Mesendoderm (in vitro differentiated cells): ENCODE measurements around the gene NDUFAF7. TPM values are rescaled to one million over a fixed set of nuclear protein-coding genes. Genes with fewer than 3 reads are reported as not detected.

ENCODE experiments used
- DNase-seq: peaks from one replicate; pipeline ENCODE4 v3.0.0; 2013
- H2AK5ac ChIP-seq: 2 replicates; pipeline ENCODE4 v1.6.1; 2013; ENCODE audit warnings: low read length, inconsistent platforms
- H2BK120ac ChIP-seq: 2 replicates; pipeline ENCODE4 v1.6.1; 2013; ENCODE audit warnings: low read depth, mild to moderate bottlenecking, low read length, moderate library complexity, mixed read lengths
- H2BK15ac ChIP-seq: replicated peaks from 2 replicates; pipeline ENCODE4 v1.6.1; 2013; ENCODE audit warnings: low read depth, mild to moderate bottlenecking, moderate library complexity
- H2BK5ac ChIP-seq: 2 replicates; pipeline ENCODE4 v1.6.1; 2013; ENCODE audit warnings: low read length, inconsistent platforms
- H3K18ac ChIP-seq: 2 replicates; pipeline ENCODE4 v1.6.1; 2013; ENCODE audit warnings: mild to moderate bottlenecking, low read length, mixed read lengths
- H3K23ac ChIP-seq: one replicate; pipeline ENCODE4 v1.6.1; 2013; ENCODE audit warnings: low read length
- H3K27ac ChIP-seq: 2 replicates; pipeline ENCODE4 v1.5.1; 2013; ENCODE audit warnings: low read depth, mild to moderate bottlenecking, inconsistent platforms, low read length, moderate library complexity
- H3K27me3 ChIP-seq: 2 replicates; pipeline ENCODE4 v1.6.1; 2013; ENCODE audit warnings: low read length, control low read depth, mild to moderate bottlenecking, inconsistent platforms; ENCODE audit not compliant: insufficient read depth, poor library complexity
- H3K36me3 ChIP-seq: 2 replicates; pipeline ENCODE4 v1.6.1; 2013; ENCODE audit warnings: low read length, inconsistent platforms; ENCODE audit not compliant: control insufficient read depth, insufficient read depth
- H3K4ac ChIP-seq: one replicate; pipeline ENCODE4 v1.6.1; 2013; ENCODE audit warnings: low read depth, mild to moderate bottlenecking, low read length, moderate library complexity
- H3K4me1 ChIP-seq: 2 replicates; pipeline ENCODE4 v1.6.1; 2013; ENCODE audit warnings: low read depth, low read length, inconsistent platforms; ENCODE audit not compliant: control insufficient read depth
- H3K4me2 ChIP-seq: 2 replicates; pipeline ENCODE4 v1.6.1; 2013; ENCODE audit warnings: low read length
- H3K4me3 ChIP-seq: 2 replicates; pipeline ENCODE4 v1.5.1; 2013; ENCODE audit warnings: mild to moderate bottlenecking, low read length
- H3K56ac ChIP-seq: one replicate; pipeline ENCODE4 v1.6.1; 2013; ENCODE audit warnings: low read length
- H3K79me1 ChIP-seq: 2 replicates; pipeline ENCODE4 v1.6.1; 2013; ENCODE audit warnings: low read length, inconsistent platforms
- H3K79me2 ChIP-seq: 2 replicates; pipeline ENCODE4 v1.6.1; 2013; ENCODE audit warnings: mild to moderate bottlenecking, low read length; ENCODE audit not compliant: control insufficient read depth, insufficient read depth
- H3K9ac ChIP-seq: 2 replicates; pipeline ENCODE4 v1.6.1; 2013; ENCODE audit warnings: low read length, inconsistent platforms
- H4K5ac ChIP-seq: one replicate; pipeline ENCODE4 v1.6.1; 2013; ENCODE audit warnings: low read length
- H4K8ac ChIP-seq: one replicate; pipeline ENCODE4 v1.6.1; 2013; ENCODE audit warnings: low read depth, mild to moderate bottlenecking, control low read depth, low read length, moderate library complexity
- WGBS: extraction: QIAGEN DNeasy Blood & Tissue Kit; methylation state at CpG from one replicate; pipeline ENCODE4 v1.1.7; 2013; ENCODE audit warnings: low lambda C conversion rate, missing lambda C conversion rate; ENCODE audit not compliant: insufficient coverage; ENCODE audit errors: extremely low coverage; 5-methylcytosine and 5-hydroxymethylcytosine counted together
- polyA plus RNA-seq, 2 experiments: library from polyadenylated mRNA; stranded (reverse); fragments of 200-250 nt; gene quantifications; one replicate each; pipeline ENCODE4 v1.2.3, GENCODE V29; 2013

The NDUFAF7 gene, protein sequence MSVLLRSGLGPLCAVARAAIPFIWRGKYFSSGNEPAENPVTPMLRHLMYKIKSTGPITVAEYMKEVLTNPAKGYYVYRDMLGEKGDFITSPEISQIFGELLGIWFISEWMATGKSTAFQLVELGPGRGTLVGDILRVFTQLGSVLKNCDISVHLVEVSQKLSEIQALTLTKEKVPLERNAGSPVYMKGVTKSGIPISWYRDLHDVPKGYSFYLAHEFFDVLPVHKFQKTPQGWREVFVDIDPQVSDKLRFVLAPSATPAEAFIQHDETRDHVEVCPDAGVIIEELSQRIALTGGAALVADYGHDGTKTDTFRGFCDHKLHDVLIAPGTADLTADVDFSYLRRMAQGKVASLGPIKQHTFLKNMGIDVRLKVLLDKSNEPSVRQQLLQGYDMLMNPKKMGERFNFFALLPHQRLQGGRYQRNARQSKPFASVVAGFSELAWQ
- polyA plus RNA-seq (2013, experiment 1 of 2), result 14.8 TPM
- 14.3 TPM for polyA plus RNA-seq (2013, experiment 2 of 2)

DNA sequence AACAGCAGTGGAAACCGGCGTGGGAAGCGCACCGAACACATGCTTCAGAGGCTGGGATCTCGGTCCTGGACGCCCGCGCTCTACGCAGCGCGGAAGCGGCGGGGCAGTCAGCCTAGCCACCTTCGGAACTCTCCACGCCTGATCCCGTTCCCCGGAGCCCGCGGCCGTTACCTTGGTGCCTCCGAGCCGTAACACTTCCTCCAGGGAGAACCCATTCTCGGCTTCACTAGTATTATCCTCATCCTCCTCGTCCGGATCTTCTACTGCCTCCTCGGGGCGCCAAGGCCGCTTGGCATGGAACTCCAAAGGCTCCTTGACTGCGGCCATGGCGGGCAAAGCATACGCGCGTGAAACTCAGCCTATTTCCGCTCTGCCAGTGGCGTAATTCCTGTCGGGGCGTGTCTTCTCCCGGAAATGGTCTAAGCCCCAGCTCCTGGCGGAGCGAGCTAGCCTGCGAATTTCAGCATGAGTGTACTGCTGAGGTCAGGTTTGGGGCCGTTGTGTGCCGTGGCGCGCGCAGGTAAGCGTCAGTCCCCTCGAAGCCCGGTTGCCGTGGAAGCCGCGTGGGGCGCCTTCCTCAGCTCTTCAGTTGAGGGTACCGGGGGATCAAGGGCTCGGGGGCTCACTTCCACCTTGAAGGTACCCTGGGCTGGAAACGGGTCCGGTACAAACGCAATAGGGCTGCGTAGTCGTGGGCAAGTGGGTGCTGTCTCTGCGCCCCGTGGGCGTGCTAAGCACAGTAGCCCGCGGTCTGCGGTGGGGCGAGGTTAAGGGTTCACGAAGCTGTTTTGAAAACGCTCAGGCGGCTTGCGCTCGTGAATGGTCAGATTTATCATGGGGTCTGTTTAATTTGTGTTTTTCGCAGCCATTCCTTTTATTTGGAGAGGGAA lies at the start of gene NDUFAF7, which contains the start of gene CEBPZ:
NDUFAF7 (plus strand) TSS at position 418 of the 890 bp plus-strand sequence; CDS start at position 466, 48 bp downstream.
CEBPZ (minus strand) TSS at position 356 of the 890 bp plus-strand sequence; CDS start at position 327, 29 bp downstream.
- Histone ChIP-seq H3K23ac (peak within 1 kb of the TSS; percentile 100), H2AK5ac (peak within 1 kb of the TSS; percentile 94), H2BK5ac (peak within 1 kb of the TSS; percentile 89), H3K27me3 (no peaks in the 10 kb centered on the region), H3K4me1 (peaks cover 8% of the 10 kb centered on the region), H3K4ac (no peak within 1 kb of the TSS), H3K9ac (peak within 1 kb of the TSS; percentile 99), H3K79me1 (peaks cover 24% of the 10 kb centered on the region), H3K36me3 (peaks cover 12% of the 10 kb centered on the region), H3K18ac (peak within 1 kb of the TSS; percentile 56), H4K8ac (no peak within 1 kb of the TSS), H3K56ac (peak within 1 kb of the TSS; percentile 99), H3K27ac (peak within 1 kb of the TSS; percentile 36), H3K4me2 (peak within 1 kb of the TSS; percentile 83), H2BK120ac (no peak within 1 kb of the TSS), H2BK15ac (no peak within 1 kb of the TSS), H3K4me3 (peak within 1 kb of the TSS; percentile 100), H4K5ac (no peak within 1 kb of the TSS), H3K79me2 (peaks cover 77% of the 10 kb centered on the region)
- peak; percentile 96 for DNase-seq
- WGBS, result no CpG with 5 or more reads among the region's 73 CpGs

DNA sequence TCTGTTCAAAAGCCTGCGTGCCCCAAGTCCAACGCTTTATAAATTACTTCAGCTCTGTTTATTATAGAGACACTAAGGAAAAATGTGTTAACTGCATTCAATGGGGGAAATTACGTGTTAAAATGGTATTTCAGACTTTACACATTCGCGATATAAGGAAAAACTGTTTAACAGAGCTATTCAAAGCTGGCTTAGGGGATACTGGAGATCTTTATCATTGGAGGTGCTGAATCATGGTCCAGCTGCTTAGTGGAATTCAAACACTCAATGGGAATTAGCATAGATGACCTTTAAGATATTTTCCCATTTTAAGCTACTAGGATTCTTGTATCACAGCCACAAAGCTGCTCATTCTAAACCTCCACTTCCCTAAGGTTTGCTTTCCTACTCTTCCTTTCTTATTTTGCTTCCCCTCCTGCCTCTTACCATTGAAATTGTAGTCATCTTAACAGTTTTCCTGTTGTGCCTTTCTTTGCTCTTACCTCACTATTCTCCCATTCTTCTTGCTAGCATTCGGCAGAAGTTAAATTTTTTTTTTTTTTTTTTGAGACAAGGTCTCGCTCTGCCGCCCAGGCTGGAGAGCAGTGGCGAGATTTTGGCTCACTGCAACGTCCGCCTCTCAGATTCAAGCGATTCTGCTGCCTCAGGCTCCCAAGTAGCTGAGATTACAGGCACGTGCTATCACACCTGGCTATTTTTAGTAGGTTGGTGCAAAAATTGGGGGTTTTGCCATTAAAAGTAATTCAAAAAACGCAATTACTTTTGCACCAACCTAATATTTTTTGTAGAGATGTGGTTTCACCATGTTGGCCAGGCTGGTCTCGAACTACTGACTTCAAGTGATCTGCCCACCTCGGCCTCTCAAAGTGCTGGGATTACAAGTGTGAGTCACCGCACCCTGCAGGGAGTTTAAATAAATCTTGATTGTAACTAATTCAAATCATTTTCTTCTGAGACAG lies 49.5 kb upstream of the NDUFAF7 start:
- Histone ChIP-seq H3K9ac (peak overlapping the region; percentile 9), H4K5ac (no peak overlapping the region), H2AK5ac (no peak overlapping the region), H3K79me1 (no peaks in the 10 kb centered on the region), H3K27ac (peak overlapping the region; percentile 86), H3K4me1 (peaks cover 4% of the 10 kb centered on the region), H3K23ac (no peak overlapping the region), H2BK5ac (peak overlapping the region; percentile 5), H2BK15ac (no peak overlapping the region), H3K4ac (peak overlapping the region; percentile 62), H3K79me2 (no peaks in the 10 kb centered on the region), H3K4me3 (no peak overlapping the region), H4K8ac (peak overlapping the region; percentile 76), H2BK120ac (peak overlapping the region; percentile 89), H3K36me3 (no peaks in the 10 kb centered on the region), H3K4me2 (no peak overlapping the region), H3K18ac (peak overlapping the region; percentile 80), H3K56ac (peak overlapping the region; percentile 35), H3K27me3 (no peaks in the 10 kb centered on the region)
- peak; percentile 87 for DNase-seq
- WGBS, result no CpG with 5 or more reads among the region's 17 CpGs

DNA sequence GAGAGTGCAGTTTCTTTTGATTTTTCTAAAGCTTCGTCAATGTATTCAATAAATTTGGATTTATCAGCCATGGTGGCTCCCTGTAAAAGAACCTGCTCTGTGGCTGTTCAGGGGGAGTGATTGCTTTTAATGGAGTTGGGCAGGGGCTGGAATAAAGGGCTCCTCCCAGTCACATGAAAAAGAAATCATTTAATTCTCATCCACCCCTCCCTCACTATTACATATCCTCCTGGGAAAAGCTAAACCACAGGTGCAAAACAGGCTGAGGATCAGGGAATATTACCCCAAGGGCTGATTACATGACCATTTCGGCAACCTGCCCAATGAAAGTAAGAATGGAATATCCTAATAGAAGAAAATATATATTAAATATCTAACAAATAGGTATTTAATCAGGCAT lies 42.9 kb upstream of the NDUFAF7 start, which contains the start of gene SULT6B1:
SULT6B1 (minus strand) TSS at position 101 of the 400 bp plus-strand sequence; CDS start at position 71, 30 bp downstream.
- Histone ChIP-seq H3K4ac (peak within 1 kb of the TSS; percentile 46), H4K8ac (no peak within 1 kb of the TSS), H3K36me3 (no peaks in the 10 kb centered on the region), H3K9ac (peak within 1 kb of the TSS; percentile 6), H3K23ac (no peak within 1 kb of the TSS), H2AK5ac (peak within 1 kb of the TSS; percentile 76), H4K5ac (no peak within 1 kb of the TSS), H3K27ac (peak within 1 kb of the TSS; percentile 76), H2BK5ac (peak within 1 kb of the TSS; percentile 70), H3K27me3 (no peaks in the 10 kb centered on the region), H3K18ac (peak within 1 kb of the TSS; percentile 91), H2BK15ac (no peak within 1 kb of the TSS), H3K4me1 (peaks cover 9% of the 10 kb centered on the region), H3K4me2 (no peak within 1 kb of the TSS), H3K56ac (peak within 1 kb of the TSS; percentile 82), H2BK120ac (no peak within 1 kb of the TSS), H3K4me3 (no peak within 1 kb of the TSS), H3K79me1 (no peaks in the 10 kb centered on the region), H3K79me2 (no peaks in the 10 kb centered on the region)
- no CpG with 5 or more reads among the region's 2 CpGs for WGBS
- DNase-seq, result no peak

DNA sequence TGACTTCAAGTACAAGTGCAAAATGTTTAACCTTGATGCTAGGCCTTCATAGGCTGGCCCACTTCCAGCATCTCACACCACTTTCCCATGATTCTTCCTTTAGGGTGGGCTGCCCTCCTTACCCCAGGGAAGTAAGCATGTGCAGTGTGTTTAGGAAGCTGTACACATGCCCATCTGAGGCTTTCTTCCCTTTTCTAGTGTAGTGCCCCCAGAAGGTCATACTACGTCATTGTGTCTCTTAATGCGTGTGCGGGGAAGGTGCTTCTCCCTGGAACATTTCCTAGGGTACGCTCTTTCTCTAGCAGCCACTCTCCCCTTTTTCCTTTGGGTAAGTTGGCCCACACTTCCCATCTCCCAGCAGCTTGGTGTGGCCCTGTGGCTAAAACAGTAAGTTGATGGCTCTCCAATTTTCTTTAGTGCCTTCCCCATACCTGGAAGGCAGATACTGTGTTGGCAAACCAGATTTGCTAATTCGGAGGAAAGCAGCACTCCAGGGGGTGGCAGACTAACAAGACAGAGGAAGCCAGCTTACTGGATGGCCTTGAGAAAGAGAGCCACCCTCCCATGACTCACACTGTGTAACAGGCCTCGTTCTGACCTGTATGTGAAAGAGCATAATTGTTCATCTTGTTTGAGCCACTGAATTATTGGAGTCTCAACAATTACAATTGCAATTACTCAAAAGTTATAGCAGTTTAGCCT lies 41.9 kb upstream of the NDUFAF7 start:
- Histone ChIP-seq H3K18ac (peak overlapping the region; percentile 91), H3K27ac (peak overlapping the region; percentile 76), H2AK5ac (peak overlapping the region; percentile 1), H3K27me3 (no peaks in the 10 kb centered on the region), H4K8ac (no peak overlapping the region), H3K4me2 (no peak overlapping the region), H3K4me3 (no peak overlapping the region), H3K9ac (peak overlapping the region; percentile 6), H2BK5ac (peak overlapping the region; percentile 70), H4K5ac (no peak overlapping the region), H3K4ac (peak overlapping the region; percentile 46), H3K4me1 (peaks cover 9% of the 10 kb centered on the region), H3K79me1 (no peaks in the 10 kb centered on the region), H2BK120ac (no peak overlapping the region), H2BK15ac (no peak overlapping the region), H3K79me2 (no peaks in the 10 kb centered on the region), H3K36me3 (no peaks in the 10 kb centered on the region), H3K23ac (no peak overlapping the region), H3K56ac (peak overlapping the region; percentile 82)
- peak; percentile 97 for DNase-seq
- WGBS, result no CpG with 5 or more reads among the region's 6 CpGs
